Activated CD8-positive, alpha-beta memory T cell treated with anti-CD3 and anti-CD28 coated beads for 4 hours (primary cell): ENCODE measurements around the gene PLA2G4A.

Experiments
- DNase-seq, 2 donors: peaks; one replicate each; pipeline ENCODE4 v3.0.0-alpha.2; 2020; ENCODE audit warnings: low read depth in 2 of 2

Gene PLA2G4A

DNA sequence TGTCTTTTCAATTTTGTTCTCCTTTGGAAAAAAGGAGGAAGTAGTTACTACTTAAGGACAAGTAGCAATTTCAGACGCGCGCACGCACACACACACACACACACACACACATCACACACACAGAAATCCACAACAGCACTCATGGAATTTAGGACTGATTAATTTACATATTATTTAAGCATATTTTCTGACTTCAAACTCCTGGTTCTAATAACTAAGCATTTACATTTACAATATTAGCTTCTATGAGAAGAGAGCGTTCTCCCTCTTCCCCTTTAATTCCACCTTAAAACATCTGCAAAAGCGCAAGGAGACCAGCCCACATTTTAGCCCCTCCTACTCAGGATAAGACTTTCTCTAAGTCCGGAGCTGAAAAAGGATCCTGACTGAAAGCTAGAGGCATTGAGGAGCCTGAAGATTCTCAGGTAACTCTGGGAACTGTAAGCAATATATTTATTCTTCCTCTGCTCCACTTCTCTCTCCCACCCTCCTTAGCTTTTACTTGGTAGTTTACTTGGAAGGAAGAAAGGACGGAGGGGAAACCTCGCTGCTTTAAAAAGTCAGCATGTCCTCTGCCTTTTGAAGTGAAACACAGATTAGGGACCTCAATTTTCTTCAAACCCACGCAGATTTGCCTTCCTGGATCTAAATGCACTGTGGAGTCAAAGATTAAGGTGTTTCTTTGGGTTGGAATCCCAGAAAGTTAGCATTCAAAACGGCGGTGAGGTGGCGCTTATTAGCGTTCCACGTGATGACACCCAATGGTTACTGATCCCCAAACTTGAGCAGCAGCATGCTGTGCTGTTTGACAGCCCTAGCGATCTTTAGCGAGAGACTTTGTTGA, at the start of gene PLA2G4A:
TSS of gene PLA2G4A (plus strand) at position 339 of the 844 bp plus-strand sequence. CDS start 25,406 bp downstream, outside the sequence.
- no peak for DNase-seq

DNA sequence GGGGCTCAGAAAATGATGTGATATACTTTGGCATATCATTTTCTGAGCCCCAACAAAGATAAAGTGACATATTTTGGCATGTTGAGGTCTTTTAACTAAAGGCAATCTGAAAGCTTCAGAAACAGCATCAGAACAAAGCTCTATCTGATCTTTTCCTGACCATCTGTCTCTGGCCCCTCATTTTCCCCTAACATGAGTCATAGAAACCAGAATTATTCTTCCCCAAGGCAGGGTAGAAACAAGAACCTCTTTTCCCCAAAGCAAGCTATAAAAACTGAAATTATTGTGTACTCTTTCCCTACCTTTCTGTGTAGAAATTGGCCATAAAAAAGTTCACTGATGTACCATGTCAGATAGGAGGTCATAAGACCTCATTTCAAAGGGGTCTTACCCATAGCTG, 48.7 kb upstream of the PLA2G4A start:
- no peak for DNase-seq

DNA sequence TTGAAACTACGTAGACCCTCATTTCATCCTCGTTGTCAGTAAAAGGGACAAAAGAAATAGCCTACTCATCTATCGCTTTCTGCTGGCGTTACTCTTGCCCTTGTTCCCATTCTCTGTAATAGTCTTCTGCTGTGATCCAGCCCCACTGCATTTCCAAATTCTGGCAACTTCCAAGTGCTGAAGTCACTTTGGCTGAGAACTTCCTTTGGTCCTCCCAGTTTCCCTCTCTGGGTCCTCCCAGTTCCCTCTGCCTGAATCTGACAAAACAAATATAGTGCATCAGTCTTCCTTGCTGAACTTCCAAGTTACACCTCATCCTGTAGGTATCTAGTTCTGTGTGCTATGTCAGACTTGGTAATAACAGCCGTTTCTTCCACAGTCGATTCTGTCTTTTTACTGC, 47.0 kb upstream of the PLA2G4A start:
- DNase-seq: no peak

DNA sequence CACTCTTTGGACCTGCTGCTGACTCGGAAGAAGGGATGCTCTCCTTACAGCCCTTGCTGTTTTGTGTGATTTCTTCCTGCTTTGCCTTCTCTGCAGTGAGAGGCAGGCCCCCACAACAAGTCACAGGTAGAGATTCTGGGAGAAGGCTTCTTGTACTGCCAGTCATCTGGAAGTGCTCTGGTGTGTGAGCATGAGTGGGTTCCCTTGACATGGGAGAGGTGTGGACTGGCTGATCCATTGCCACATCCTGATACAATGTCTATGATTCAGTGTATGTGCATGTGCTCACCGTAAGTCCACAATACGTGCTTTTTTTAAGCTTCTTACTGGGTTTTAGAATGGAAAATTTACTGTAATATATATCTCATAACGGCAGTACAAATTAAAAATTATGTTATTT, 46.0 kb upstream of the PLA2G4A start:
- no peak for DNase-seq

DNA sequence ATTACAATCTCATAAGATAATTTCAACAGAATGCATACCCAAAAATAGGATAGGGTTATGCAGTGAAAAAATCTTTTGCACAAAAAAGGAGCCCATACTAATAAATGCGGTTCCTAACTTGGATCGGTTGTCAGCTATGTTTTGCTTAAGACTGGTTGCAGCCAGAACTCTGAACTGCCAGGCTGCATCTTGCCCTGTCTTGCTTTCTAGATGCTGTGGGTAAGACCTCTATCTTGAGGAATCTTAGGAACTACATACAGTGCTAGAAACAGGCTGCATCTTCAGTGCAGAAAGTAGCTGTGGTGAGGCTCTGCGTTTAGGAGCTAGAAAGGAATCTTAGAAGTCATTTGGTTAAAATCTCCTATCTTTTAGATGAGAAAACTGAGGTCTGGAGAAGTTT, 45.6 kb upstream of the PLA2G4A start:
- no peak for DNase-seq

DNA sequence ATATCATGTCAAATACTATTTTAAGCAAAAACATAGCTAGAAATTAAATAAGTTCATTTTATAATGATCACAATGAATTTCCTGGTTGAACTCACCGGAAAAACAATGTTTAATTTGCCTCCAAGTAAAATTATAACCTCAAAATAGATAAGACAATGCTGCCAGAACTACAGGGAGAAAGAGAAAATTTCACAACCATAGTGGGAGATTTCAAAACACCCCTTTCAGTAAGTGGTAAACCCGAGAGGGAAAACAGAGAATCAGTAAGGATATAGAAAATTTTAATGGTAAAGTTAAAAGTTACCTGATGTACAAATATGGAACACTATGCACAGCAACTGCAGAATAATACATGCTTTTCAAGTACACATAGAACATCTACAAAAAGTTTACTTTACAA, 43.2 kb upstream of the PLA2G4A start:
- no peak for DNase-seq

DNA sequence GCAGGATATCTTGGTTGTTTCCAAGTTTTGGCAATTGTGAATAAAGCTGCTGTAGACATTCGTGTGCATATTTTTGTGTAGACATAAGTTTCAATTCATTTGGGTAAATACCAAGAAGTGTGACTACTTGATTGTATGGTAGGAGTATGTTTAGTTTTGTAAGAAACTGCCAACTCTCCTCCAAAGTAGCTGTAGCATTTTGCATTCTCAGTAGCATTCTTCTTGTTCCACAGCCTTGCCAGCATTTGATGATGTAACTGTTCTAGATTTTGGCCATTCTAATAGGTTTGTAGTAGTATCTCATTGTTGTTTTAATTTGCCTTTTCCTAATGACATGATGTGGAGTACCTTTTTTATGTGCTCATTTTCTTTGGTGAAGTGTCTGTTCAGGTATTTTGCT, 38.6 kb upstream of the PLA2G4A start:
- no peak for DNase-seq

DNA sequence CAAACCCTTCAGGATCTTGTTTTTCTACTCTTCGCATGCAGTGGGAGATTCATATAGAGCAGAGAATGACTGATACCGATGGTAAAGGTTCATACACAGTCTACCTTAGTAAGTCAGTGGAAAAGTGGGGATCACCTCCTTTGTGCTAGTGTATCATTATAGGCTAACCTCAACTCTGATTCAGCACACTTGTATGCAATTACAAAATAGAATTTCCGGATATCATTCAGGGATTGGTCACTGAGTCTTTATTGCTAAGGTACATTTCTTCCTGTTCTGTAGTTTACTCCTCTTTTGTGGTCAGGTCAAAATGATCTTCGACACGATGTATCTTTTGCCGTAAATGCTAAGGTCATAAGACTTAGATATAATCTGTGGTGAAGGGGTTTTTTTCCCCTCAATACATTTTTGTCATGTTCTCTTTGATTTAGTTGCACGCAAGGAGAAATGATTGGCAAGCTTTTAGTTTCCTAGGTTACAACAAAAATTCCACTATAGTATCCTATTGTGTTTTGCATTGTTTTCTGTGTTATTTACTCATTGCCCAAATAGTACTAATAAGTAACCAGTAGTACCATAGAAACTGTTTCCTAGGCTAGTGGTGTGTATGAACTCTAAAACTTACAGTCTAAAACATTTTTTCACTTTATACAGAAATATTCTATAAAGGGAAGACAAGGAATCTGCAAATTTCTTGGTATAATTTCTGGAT, 35.7 kb upstream of the PLA2G4A start:
- DNase-seq: no peak

DNA sequence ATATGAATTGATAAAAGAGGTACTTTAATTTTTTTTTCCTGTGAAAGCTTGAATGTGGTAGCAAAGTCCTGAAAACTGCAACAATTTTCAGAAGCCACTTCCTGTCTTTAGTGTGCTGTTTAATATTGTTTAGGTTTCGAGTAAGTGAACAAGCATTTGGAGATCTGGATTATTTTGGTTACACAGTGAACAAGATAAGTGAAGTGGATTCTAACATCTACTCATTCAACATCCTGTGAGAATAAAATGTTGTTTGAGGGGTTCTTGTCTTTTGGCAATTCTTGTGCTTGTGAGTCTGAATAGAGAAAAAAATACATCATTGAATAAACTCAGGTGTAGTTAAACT, 35.2 kb upstream of the PLA2G4A start:
- no peak for DNase-seq

DNA sequence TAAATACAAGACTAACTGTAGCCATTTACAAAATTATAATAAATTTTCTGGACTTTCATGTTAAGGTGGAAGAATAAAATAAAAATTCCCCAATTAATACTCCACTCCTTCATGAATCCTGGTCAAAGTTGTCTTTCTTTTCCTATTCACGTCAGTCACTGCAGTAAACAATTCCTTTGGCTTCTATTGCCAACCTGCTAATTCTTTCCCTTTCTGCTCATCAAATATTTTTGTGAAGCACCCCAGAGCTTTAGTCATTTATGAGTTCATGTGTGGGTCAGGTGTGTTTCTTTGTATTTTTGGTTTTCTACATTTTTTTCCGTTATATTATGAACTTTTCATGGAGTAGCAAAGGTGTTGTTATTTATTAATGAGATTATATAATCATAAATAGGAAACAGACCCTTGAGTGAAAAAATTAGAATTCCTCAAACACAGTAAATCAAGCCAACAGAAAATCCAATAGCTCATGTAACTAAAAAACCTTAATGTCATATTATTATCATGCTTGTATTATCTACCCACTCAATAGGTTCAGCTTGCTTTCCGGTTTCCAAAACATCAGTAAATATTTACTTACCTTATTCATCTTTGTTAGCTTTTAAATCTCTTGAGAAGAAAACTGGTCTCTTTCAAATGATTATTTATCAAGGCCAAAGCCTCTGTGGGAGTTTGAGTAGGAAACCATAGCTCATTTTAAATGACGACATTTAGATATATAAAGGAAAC, 29.6 kb upstream of the PLA2G4A start:
- no peak for DNase-seq

DNA sequence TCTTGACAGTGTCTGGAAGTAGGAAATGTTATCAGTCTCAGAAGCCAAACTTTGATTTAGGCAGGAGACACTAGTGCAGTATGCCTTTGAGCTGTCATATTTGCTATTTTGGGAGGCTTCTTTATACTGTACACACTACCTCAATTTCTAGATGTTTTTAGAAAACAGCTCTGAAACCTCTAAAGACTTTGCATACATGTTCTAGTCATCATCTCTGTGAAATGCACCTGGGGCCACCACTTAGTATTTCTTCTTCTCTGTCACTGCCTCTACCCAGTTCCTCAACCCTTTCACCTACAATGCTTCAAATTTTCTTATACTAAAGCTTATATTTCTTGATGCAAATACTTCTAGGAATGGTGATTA, 29.1 kb upstream of the PLA2G4A start:
- no peak for DNase-seq

DNA sequence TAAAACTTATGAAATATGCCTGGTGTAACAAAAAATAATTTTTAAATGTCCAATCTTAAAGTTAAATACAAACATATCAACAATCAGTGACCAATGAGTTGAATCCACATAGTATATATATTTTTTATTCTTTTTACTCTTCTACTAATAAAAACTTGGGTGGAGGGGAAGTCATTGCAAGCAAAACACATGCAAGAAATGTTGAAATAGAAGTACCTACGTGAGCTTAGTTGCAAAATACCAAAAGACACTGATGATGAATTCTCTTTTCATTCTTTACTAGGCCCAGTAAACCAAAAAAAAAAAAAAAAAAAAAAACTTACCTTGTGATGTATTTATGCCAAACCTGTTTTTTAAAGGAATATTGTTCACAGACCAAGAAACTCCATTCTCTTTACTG, 26.4 kb upstream of the PLA2G4A start:
- no peak for DNase-seq

DNA sequence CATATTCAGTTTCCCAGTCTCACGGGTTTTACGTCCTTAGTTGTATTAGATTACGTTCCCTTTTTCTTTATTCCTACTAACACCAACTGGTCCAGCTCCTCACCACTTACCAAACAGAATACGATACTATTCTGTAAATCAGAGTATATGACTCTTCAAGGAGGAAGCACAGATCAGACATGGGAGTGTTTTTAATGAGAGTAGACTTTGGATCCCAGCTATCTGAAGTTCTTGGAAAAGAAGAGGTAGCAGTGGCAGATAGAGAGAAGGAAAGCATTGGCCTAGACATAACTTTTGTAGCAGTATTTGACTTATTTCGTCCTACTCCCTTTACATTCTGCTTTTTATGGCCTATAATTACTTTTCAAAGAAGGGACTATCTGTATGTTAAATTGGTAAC, 24.1 kb upstream of the PLA2G4A start:
- no peak for DNase-seq

DNA sequence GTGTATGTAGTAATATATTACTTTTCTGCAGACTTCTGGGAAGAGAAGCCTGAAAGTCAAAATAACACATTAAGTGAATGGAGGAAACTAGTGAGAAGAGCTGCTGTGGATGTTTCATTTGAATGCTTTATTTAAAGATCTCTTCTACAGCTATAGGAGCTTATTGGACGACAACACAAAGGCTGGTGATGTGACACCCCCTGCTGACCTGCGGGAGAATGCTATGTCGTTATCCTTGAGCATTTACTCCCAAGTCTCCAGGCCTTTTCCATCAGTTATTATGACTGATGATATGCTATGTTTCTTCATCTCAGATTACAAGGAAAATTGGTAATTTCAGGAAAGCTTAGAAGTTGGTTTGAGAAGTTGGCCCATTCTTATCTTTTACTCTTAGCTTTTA, 22.3 kb upstream of the PLA2G4A start:
- DNase-seq: no peak

DNA sequence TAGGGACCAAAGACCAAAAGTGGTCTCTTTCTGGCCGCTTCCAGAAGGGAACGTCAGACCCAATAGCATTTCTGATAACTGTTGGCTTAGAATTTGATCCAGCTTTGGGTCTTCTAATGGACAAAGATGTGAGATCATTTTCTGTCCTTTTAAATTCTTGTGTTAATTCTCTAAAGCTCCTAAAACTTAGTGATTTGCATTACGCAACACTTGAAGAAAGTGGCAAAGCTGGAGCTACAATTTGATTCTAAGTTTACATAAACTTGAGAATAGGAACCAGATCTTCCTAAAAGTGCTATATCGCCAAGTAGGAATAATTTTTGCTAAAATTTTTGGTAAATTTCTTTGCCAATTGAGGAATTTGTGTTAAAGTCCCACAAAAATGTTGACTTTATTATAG, 21.6 kb upstream of the PLA2G4A start:
- no peak for DNase-seq

DNA sequence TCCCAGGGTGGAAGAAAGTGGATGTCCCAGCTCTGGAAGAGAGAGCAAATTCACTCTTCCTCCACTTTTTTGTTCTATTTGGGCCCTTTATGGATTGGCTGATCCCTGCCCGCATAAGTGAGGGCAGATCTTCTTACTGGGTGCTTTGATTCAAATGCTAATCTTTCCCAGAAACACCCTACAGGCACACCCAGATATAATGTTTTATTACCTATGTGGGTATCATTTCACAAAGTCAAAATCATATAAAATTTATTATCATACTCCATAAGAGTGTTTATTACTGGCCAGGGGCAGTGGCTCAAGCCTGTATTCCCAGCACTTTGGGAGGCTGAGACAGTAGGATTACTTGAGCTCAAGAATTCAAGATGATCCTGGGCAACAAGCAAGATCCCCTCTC, 16.9 kb upstream of the PLA2G4A start:
- no peak for DNase-seq

DNA sequence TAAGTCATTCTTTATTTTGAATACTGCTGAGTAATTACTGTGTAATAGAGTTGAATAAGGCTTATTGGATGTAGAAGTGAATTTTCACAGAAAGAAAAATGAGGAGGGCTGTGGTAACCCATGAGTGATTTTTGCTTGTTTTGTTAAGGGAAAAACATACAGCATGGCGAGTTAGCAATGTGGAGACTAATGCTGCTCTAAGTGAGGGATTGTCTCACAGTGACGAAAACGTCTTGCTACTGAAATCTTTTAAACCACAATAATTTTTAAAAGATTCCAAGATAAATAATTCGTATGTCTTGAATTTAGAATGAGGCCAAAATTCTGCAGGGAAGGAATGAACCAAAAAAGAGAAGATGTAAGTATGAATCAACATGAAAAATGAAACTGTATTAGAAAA, 16.2 kb upstream of the PLA2G4A start:
- DNase-seq: no peak

DNA sequence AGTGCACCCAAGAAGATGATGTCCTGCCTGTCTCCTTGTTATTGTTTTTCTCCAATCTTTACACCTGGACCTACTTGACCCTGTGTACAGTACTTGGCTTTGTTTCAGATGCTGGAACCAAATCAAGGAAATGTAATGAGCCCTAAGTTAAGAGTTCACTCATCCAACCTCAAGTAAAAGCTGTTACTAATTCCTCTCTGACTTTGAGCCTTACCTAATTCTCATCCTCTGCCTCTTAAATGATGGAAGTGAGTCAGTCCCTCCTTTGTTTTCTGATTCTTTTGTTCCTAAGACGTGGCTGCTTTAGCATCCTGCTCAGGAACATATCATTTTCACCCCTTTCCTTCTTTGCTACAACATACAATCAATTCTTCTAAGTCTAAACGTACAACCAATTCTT, 15.3 kb upstream of the PLA2G4A start:
- DNase-seq: no peak

DNA sequence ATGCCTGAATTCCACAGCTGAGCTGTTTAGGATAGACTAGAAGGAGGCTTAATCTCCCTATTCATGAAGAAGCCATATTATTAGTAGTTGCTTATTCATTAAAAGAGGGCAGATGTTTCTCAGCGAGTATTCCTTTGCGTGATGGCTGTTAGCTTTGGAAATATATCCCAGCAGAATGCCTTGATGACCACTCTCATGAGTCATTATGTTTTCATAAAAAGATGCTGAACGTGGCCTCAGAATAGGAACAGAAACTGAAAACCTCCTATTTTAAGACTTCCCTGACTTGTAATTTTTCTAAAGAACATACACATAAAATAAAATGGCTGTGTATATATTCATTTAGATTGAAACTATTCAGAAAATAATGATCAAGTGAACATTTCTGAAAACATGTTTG, 9.6 kb upstream of the PLA2G4A start:
- DNase-seq: no peak

DNA sequence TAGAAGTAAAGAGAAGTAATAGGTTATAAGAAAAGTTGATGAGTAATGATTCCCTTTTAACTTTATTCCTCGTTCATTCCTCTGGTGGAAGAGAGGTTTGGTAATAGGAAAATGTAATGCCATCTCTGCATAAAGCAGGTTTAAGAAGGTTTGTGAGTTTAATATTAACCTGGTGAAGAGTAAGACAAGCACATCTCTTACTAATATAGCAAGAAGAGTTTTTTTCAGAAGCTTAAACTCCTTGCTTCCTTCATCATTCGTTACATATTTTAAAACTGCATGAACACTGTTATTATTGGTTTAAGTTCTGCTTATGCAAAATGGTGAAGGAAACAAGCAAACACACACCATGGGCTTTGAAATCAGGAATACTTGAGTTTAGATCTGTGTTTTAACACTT, 9.2 kb upstream of the PLA2G4A start:
- DNase-seq: no peak

DNA sequence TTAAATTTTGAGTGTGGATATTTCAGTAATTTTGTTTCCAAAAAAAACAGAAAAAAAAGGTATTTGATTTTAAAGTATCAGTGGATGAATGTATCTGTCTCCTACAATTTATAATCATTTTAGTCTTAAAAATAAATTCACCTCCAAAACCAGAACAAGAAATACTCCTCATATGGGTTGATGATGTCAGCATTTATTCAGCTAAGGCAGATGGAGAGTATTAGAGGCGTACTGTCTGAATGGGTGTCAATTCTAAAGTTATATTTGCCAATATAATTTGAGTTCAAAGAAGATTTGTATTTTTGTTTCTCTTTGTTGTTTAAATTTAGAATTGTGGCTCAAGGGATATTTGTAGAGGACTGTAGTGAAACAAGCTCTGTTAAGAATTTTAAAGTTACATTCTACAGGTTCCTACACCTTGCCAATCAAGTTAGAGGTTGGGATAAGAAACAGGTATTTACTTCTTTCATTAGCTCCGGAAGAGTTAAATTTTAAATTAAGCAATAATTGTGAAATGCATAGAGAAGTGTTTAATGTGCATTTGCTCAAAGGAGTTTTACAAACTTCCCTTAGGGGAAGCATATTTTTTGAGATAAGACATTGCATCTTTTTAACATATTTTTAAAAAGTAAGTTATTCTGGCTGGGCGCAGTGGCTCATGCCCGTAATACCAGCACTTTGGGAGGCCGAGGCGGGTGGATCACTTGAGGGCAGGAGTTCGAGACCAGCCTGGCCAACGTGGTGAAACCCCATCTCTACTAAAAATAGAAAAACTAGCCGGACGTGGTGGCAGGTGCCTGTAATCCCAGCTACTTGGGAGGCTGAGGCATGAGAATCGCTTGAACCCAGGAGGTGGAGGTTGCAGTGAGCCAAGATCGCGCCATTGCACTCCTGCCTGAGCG, 1.2 kb downstream of the PLA2G4A start:
- DNase-seq: no peak

DNA sequence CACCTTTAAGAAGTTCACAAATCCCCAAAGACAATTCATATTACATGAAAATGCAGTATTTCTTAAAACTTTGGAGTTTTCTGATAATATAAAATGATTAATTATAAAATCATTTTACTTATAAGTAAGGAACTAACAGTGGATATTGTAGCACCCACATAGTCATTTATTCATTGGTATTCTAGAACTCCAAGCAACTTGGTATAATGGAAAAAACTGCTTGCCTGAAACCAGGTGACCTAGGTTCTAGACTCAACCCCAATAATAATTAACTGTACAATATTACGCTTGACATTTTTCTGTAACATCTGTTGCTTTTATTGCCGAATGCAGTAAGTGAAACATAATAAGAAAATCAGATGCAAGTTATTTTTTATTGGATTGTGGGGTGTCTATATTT, 2.4 kb downstream of the PLA2G4A start:
- DNase-seq: no peak
